Measurements from ENCODE around the gene TTLL11.

The TTLL11 gene

DNA sequence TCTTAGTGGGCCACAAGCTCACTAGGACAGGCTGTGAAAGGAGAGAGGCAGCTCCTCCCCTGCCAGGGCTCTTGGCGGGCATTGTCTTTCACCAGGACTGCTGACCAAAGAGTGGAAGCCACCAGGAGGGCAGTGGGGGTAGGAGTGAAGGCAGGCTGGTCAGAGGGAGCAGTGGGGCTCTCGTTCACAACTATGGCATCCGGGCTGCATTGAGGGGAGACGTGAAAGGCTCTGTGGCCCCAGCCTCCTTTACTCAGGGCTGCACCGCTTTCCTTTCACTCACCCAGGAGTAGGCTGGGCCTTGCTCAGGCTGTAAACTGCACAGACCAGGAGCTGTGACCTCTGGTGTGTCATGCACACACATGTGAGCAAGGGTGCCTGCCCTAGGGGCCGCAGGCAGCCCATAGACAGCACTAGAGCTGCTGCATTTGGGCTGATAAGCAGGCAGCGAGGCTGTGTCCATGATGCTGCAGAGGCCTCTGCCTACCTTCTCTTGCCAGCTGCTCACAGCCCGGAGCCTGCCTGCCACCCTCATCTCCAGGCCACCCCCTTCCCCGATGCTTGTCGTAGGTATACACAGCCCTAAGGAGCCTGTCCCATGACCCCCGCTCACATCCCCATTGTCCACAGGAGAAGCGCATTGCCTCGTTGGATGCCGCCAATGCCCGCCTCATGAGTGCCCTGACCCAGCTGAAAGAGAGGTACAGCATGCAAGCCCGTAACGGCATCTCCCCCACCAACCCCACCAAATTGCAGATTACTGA is 311.2 kb downstream of the TTLL11 start:
- no peak for FAIRE-seq

DNA sequence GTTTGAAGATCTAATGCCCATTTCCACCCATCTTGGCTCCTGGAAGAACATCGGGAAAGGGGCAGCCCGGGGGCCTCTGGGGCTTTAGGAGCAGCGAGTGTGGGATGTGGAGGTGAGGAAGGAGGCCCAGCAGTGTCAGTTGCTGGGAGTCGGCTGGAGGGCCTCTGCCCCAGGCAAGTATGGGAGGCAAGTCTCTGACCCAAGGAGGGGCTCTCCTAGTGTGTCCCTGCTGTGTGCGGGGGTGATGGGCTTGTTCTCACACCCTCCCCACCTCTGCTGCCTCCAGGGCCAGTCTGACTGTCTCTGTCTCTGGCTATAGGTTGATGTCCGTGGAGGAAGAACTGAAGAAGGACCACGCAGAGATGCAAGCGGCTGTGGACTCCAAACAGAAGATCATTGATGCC is 312.0 kb downstream of the TTLL11 start:
- no peak for FAIRE-seq

DNA sequence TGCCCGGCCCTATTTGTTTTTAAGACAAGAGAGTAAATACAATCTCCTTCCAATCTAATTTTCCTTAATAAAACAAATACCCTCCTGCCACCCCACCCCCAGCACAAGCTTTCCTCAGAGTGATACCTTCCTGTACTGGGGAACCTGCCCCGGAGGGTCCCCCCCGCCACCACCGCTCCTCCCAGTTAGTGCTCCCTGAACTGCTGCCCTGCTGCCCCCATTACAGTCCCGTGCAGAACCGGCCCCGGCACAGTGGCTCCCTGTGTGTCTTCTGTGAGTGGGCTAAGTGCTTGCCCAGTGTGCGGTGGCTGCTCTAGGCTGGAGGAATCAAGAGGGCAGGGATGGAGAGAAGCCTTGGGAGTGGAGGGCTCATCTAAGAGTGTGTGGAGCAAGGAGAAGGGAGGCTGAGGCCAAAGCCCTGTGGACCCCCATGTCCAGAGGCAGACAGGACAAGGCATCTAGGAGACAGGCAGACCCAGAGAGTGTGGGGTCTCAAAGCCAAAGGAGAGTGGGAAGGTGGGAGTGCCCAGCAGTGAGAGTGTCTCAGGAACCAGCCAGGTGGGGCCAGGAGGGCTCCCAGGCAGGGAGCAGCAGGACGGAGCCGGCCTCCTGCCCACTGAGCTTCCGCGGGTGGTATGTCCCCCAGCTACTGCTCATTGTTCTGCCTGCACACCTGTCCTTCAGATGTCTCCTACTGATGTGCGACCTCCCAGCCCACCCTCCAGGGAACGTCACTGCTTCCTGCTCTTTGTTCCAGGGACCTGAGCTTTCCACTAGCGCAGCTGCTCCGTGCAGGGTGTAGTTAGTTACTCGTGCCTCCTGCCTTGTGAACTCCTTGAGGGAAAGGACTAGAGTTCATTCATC is 312.7 kb downstream of the TTLL11 start:
- FAIRE-seq = no peak

DNA sequence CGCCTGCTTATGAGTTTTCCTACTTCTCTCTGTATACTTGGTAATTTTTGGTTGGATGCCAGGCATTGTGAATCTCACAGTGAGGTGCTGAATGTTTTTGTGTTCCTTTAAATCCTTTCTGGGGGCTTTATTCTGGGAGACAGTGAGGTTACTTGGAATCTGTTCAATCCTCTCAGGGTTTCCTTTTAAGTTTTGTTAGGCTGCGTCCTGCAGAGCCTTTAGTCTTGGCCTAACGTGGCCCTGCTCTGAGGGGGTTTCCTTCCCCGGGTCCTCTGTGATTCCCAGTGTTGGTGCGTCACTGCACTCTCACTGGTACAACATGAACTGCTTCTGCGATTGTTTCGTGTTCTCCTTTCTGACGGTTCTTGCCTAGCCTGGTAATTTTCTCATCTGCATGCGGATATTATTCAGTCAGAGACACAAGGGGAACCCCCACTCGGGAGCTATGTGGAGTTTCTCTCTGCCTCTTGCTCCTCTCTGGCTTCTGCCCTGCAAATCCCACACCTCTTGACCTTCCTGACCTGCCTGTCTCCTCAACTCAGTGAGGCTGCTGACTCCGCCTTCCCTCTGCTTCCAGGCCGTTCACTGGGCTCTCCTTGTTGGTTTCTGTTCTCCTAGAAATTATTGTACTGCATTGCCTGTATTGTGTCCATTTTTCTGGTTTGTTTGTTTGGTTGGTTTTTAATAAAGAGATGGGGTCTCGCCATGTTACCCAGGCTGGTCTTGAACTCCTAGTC is 313.6 kb downstream of the TTLL11 start:
- no peak for FAIRE-seq

DNA sequence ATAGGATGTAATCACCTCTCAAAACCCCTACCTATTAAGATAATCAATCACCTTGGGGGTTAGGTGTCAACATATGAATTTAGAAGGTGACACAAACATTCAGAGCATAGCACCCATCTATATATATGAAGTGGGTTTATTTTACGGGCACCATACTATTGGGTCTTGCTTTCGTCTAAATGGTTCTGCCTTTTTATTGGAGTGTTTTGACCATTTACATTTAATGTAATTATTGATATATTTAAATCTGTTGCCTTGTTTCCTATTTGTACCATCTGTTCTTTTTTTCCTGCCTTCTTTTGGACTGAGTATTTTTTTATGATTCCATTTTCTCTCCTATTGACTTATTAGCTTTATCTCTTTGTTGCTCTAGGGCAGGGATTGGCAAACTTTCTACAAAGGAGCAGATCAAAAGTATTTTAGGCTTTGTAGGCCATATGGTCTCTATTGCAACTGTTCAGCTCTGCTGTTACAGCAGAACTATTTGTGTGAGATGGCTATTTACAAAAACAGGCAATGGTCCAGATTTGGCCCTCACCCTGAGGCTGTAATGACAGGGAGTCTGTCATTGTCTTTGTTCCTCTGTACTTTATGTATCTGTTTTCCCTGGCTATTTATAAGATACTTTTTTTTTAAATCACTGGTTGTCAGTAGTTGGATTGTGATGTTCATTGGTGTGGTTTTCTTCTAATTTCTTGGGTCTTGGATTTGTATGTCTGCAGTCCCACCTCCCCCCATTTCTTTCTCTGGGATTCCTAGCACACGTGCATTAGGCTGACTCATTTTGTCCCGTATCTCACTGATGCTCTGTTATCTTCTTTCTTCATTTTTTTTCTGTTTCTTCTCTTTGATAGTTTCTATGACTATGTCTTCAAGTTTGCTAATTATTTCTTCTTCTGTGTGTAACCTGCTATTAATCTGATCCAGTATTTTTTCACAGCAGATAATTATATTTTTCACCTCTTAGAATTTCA is 314.6 kb downstream of the TTLL11 start:
- FAIRE-seq = no peak

DNA sequence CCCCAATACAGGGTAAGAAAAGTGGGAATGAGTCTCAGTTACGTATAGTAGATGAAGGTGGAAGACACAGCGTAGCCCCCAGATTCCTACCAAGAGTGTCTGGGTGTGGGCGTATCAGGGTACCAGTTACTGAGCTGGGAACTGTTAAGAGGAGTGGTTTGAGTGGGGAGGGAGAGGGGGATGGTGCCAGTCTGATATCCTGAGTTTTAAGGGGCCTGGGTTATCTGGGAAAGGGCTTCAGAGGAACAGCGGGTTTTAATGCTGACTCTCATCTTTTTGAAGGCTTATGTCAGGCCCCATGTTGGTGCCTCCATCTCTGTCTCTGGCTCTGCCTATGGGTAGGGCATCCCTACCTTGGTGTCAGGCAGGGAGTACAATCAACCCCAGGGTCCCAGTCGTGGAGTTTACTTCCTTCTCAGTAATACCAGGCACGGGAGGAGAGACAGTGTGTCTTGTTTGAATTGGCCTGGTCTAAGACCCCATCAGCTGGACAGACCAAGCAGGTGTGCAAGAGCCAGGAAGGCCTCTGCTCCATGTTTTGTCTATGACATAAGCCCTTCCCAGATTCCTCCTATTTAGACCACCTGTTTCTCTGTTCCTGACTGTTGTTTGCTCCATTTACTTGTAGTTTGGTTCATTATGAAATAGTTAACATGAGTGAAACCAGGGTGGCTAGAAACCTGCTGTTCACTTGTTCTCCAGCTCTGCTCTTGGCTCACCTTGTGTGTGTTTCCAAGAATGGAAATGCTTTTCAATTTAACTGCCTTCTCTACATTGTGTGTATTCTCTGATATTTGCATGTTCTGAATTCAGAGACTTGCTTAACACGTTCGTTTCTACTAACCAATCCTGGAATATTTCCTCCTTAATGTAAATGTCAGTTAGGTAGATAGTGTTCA is 316.1 kb downstream of the TTLL11 start:
- FAIRE-seq = no peak

DNA sequence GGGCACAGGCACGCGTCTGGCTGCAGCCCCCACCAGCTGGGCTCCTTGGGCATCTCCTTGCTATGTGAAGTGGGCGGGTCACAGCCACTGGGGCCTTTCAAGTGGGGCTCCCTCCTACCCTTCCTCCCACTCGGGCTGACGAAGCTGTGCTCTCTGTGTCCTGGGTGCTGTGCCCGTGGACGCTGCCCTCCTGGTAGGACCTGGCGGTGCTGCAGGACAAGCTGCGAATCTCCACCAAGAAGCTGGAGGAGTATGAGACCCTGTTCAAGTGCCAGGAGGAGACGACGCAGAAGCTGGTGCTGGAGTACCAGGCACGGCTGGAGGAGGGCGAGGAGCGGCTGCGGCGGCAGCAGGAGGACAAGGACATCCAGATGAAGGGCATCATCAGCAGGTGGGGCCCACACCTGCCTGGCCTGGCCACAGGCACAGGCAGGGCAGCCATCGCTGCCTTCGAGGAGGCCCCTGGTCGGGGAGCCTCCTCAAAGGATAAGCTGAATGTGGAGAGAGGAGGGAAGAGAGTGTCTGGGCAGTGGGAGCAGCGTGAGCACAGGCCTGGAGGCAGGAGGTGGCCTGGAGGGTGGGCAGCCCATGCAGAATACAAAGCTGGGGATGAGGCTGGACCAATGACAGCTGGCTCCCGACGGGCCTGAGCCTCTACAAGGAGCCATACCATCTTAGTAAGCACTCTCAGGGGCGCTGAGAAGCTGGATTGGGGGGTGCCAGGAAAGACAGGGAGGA is 316.9 kb downstream of the TTLL11 start:
- FAIRE-seq = no peak

DNA sequence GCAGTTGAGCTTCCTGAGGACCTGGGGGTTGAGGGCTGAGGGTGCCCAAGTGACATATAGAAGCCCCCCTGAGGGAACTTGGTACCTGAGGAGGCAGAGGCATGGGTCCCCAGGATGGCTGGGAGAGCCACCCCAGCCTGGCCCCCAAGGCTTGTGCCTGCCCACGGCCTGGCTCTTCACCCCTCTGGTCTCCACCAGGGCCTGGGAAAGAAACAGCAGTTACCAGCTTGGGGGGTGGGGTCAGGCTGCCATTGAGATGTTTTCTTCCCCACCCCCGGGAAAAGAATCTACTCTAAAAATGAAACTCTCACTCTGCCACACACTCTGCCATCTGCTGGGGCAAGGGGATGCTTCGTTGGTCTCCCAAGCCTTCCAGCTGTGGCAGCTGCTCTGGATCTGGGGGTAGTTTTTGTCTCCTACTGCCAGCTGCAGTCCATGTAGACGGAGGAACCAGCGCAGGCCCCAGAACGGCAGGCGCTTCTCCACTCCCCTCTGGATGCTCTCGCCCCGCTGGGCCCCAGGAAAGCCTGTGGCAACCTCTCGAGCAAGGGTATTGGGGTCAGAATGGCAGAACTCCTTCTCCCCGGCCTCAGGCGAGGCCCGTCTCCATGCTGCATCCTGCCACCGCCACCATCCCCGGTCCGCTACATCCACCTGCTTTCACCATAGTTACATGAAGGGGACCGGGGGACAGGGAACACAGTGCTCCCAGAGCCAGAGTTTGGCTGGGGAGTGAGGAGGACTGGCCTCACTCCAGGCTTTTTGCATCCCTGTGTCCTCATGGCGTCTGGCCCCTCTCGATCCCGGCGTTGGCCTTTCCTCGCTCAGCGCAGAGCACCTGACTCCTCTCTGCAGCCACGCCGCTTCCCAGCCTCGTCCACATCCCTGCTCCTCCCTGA is 318.1 kb downstream of the TTLL11 start:
- no peak for FAIRE-seq

DNA sequence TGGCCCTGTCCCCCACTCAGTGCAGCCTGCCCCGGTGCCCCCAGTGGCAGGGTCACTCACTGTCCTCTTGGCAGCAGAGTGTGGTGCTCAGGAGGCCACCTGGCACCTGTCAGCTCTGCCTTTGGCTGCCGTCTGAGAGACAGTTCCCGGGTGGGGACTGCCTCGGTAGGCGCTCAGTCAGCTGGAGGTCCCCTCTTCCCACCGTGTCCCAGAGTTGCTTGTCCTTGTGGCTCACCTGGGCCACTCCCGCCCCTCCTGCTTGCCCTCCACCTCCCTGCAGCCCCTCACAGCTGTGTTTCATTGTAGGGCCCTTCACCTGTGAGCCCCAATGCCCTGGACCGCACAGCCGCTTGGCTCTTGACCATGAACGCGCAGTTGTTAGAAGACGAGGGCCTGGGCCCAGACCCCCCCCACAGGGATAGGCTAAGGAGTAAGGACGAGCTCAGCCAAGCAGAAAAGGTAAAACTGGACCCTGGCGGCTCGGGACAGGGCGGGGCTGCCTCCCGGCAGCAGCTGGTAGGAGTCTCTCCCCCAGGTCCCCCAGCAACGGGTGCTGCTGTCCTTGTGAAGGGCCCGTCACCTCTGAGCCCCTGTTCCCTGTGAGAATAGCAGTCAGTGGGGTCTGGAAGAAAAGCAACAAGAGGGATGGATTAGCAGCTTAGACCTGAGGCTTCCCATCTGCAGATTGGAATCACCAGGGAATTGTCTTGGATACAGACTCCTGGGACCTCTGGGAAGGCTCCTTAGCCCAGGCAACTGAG is 319.0 kb downstream of the TTLL11 start:
- no peak for FAIRE-seq

DNA sequence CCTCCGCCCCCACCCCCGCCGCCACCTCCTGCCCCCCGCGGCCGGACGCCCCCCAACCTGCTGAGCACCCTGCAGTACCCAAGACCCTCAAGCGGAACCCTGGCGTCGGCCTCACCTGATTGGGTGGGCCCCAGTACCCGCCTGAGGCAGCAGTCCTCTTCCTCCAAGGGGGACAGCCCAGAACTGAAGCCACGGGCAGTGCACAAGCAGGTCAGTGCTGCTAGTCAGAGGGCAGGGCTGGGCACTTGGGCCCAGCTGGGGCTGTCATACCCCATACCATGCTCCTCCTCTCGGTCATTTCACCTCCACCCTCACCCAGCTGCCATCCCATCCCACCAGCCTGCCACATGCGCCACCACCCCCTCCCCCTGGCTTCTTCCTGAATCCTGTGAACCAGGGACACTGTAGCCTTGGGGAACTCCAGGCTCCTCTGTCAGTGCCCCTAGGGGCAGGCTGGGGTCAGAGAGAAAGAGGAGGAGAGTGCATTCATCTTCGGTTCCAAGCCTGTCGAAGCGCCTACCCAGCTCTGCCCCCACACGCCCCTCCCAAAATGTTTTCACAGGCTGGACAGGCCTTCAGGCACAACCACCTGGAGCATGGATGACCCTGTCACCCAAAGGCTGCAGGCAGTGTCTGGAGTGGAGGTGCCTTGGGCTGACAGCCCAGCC is 319.7 kb downstream of the TTLL11 start:
- FAIRE-seq = no peak

DNA sequence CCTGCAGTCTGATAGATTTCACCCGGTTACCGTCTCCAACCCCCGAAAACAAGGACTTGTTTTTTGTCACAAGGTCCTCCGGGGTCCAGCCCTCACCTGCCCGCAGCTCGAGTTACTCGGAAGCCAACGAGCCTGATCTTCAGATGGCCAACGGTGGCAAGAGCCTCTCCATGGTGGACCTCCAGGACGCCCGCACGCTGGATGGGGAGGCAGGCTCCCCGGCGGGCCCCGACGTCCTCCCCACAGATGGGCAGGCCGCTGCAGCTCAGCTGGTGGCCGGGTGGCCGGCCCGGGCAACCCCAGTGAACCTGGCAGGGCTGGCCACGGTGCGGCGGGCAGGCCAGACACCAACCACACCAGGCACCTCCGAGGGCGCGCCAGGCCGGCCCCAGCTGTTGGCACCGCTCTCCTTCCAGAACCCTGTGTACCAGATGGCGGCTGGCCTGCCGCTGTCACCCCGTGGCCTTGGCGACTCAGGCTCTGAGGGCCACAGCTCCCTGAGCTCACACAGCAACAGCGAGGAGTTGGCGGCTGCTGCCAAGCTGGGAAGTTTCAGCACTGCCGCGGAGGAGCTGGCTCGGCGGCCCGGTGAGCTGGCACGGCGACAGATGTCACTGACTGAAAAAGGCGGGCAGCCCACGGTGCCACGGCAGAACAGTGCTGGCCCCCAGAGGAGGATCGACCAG is 320.4 kb downstream of the TTLL11 start:
- FAIRE-seq = no peak
